Nephron progenitor cell (in vitro differentiated cells): ENCODE results near the gene TMEM59L.

Experiments
- DNase-seq: peaks from one replicate; pipeline ENCODE4 v3.0.0; 2021
- H3K27ac Mint-ChIP-seq: 2 replicates; pipeline ENCODE4 v1.8.0; 2021; ENCODE audit warnings: mild to moderate bottlenecking, moderate library complexity, mixed read lengths
- H3K27me3 Mint-ChIP-seq: 2 replicates; pipeline ENCODE4 v1.8.0; 2021; ENCODE audit warnings: mild to moderate bottlenecking, low read depth, mixed read lengths; ENCODE audit not compliant: poor library complexity
- H3K36me3 Mint-ChIP-seq: 2 replicates; pipeline ENCODE4 v1.8.0; 2021; ENCODE audit warnings: low read depth, mixed read lengths
- H3K4me1 Mint-ChIP-seq: 2 replicates; pipeline ENCODE4 v1.8.0; 2021; ENCODE audit warnings: mixed read lengths
- H3K4me3 Mint-ChIP-seq: 2 replicates; pipeline ENCODE4 v1.8.0; 2021; ENCODE audit warnings: mild to moderate bottlenecking, moderate library complexity, mixed read lengths
- H3K9me3 Mint-ChIP-seq: 2 replicates; pipeline ENCODE4 v1.8.0; 2021; ENCODE audit warnings: mild to moderate bottlenecking, moderate library complexity, mixed read lengths
- TF ChIP-seq, protein P1 (sequence below): fragments of 200-600 bp; sonication (generic); IDR thresholded peaks from 2 replicates; pipeline ENCODE4 v1.5.0; 2021; ENCODE audit warnings: antibody characterized with exemption

The TMEM59L gene

DNA sequence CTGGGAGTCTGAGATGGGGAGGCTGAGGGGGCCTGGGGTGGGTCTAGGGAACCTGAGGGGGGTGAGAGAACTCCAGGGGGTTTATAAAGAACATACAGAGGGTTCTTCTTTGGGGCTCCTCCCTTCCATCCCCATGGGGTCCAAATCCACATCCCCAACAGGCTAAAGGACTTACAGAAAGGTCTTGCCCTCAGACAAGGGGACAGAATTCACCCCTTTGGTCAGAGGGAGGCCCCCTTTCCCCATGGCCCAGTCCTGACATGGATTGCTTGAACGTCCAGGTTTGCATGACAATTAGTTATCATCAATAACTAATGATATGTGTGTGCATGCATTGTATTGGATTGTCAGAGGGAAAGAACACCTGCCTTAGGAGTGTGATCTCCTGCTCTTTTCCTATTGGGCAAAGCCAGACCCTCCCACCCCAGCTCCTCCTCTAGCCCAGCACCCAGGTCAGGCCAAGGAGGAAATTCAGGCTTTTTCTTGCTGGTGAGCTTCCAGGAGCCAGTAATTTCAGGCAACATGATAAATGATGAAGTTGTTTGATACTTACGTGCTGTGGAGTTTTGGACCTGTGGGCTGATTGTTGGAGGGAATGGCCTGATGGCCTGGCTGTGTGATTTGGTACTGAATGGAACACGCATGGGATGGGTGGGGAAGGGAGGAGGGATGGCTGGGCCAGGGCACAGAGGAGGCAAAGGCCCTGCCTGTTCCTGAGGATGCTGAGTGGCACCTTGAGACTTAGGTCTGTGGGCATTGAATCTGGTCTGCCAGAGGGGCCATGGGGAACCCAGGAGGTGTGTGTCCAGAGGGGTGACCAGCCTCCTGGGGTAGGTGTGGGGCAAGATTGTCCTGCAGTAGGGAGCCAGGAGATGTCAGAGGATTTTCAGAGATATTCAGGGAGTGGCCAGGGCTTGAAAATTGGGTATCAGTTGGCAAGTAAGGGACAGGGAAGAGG lies 25.3 kb downstream of the TMEM59L start:
- DNase-seq: no peak
- H3K36me3 Mint-ChIP-seq: no peaks in the 10 kb centered on the region
- peaks cover 28% of the 10 kb centered on the region for H3K4me1 Mint-ChIP-seq
- no peak overlapping the region for H3K27ac Mint-ChIP-seq
- H3K4me3 Mint-ChIP-seq: peak overlapping the region; percentile 86
- no peaks in the 10 kb centered on the region for H3K9me3 Mint-ChIP-seq
- TF ChIP-seq, protein P1, sequence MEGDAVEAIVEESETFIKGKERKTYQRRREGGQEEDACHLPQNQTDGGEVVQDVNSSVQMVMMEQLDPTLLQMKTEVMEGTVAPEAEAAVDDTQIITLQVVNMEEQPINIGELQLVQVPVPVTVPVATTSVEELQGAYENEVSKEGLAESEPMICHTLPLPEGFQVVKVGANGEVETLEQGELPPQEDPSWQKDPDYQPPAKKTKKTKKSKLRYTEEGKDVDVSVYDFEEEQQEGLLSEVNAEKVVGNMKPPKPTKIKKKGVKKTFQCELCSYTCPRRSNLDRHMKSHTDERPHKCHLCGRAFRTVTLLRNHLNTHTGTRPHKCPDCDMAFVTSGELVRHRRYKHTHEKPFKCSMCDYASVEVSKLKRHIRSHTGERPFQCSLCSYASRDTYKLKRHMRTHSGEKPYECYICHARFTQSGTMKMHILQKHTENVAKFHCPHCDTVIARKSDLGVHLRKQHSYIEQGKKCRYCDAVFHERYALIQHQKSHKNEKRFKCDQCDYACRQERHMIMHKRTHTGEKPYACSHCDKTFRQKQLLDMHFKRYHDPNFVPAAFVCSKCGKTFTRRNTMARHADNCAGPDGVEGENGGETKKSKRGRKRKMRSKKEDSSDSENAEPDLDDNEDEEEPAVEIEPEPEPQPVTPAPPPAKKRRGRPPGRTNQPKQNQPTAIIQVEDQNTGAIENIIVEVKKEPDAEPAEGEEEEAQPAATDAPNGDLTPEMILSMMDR: no peak
- H3K27me3 Mint-ChIP-seq: peaks cover 6% of the 10 kb centered on the region

DNA sequence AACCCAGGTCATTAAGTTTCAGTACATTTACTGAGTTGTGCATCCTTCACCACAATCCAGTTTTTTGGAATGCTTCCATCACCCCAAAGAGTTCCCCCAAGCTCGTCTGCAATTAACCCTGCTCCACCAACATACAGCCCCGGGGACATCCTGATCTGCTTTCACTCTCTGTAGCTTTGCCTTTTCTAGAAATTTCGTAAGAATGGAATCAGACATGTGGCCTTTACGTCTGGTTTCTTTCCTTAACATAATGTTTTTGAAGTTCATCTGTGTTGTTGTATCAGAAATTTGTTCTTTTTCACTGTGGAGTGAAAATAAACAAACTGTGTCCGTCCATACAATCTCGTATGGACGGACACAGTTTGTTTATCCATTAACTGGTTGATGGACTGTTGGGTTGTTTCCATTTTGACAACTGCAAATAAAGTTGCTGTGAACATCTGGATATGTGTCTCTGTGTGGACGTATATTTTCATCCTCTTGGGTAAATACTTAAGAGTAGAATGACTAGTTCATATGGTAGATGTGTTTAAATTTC lies 27.1 kb downstream of the TMEM59L start:
- no peak overlapping the region for H3K4me3 Mint-ChIP-seq
- no peak overlapping the region for H3K27ac Mint-ChIP-seq

DNA sequence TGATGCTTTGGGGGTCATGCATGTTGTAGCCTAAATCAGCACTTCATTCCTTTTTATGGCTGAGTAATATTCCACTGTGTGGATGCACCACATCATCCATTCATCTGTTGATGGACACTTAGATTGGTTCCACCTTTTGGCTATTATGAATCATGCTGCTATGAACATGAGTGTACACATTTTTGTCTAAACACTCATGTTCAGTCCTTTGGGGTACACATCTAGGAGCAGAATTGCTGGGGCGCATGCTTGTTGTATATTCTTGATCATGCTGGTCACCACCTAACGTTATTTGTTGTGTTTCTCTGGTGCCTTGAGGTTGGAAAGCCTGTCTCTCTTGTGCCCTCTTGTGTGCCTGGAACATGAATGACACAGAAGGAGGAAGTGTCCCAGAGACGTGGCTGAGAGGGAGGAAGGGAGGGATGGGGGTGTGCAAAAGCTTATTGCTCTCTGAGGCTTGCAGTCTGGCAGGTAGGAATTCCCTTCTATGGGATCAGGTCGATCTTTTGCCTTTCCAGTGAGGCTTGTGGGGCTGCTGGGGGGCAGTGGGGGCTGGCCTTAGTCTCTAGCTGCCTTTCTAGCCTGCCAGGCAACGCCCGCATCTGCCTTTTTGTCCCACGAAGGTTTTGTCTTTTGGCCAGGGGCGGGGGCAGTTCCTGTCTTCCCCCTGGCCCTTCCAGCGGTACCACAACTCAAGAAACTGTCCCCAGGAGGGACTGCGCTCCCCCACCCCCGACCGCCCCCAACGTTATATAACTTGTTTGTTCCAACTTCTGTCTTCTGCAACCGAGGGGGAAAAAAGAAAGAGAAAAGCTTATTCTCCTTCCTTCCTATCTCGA lies 31.7 kb downstream of the TMEM59L start:
- DNase-seq: no peak
- no peaks in the 10 kb centered on the region for H3K9me3 Mint-ChIP-seq
- H3K27ac Mint-ChIP-seq: no peak overlapping the region
- H3K4me1 Mint-ChIP-seq: peaks cover 49% of the 10 kb centered on the region
- H3K4me3 Mint-ChIP-seq: no peak overlapping the region
- TF ChIP-seq, protein P1: no peak
- H3K36me3 Mint-ChIP-seq: peaks cover 4% of the 10 kb centered on the region
- H3K27me3 Mint-ChIP-seq: peaks cover 2% of the 10 kb centered on the region

More for the DNA sequence above, 27.1 kb downstream of the TMEM59L start:
- peaks cover 4% of the 10 kb centered on the region for H3K36me3 Mint-ChIP-seq
- H3K9me3 Mint-ChIP-seq: no peaks in the 10 kb centered on the region
- peaks cover 28% of the 10 kb centered on the region for H3K4me1 Mint-ChIP-seq
- peaks cover 5% of the 10 kb centered on the region for H3K27me3 Mint-ChIP-seq
- no peak for DNase-seq
- TF ChIP-seq, protein P1: no peak

DNA sequence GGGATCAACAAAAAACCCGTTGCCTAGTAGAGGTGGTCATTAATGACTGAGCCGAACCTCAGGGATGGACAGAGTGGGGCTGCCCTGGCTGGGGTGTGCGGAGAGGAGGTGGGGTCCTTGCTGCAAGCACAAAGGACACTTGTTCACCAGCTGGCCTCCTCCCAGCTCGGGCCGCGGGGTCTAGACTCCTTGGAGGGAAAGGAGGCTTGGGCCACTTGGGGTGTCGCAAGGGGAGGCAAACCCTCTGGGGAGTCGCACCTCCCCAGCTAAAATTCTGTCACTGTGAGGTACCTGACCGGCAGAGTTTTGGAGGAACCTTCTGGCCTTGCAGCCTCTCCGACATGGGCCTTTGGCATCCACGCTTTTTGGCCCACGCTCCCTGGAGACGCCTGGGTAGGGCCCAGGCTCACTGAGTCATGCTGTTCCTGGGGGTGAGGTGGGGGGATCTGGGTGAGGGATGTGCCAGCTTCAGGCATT lies 32.4 kb downstream of the TMEM59L start:
- Mint-ChIP-seq H3K4me3 (no peak overlapping the region), H3K36me3 (peaks cover 4% of the 10 kb centered on the region), H3K9me3 (no peaks in the 10 kb centered on the region), H3K27ac (no peak overlapping the region), H3K4me1 (peaks cover 55% of the 10 kb centered on the region), H3K27me3 (peaks cover 2% of the 10 kb centered on the region)
- TF ChIP-seq, protein P1: no peak
- no peak for DNase-seq

DNA sequence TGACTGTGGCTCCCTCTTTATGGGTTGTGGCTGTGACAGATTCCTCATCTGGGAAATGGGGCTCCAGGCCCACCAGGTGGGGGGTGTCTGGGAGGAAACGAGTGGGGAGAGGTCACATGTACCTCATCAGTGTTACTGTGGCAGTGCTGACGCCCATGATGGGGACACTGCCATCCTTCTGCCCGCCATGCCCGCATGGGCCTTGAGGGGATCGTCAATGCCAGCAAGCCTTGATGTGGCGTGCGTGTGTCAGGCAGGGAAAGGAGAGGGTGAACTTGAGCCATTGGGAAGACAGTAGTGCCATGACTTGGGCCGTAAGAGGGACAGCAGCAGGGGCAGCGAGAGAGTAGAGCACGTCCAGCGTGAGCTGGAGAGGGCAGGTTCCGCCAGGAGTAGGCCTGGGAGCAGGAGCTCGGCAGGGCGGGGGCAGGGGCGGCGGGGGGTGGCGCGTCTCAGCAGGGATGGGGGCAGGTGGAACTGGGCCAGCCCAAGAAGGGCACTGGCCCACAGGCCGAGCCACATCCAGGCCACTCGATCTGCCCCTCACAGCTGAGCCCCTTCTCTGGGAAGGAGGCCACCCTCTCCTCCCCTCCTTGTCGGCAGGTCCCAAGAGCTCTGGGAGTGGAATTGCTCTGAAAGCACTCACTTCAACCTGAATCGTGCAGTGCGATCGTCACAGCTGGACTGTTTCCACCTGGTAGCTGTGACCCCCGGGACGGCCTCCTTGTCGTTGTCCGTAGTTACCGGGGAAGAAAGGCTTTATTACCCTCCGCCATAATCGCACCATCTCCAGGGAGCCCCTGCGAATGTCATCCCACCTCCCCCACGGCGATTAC lies 34.1 kb downstream of the TMEM59L start:
- TF ChIP-seq, protein P1: no peak
- peaks cover 2% of the 10 kb centered on the region for H3K27me3 Mint-ChIP-seq
- peaks cover 4% of the 10 kb centered on the region for H3K36me3 Mint-ChIP-seq
- peaks cover 72% of the 10 kb centered on the region for H3K4me1 Mint-ChIP-seq
- H3K4me3 Mint-ChIP-seq: peak overlapping the region; percentile 67
- DNase-seq: no peak
- H3K27ac Mint-ChIP-seq: peak overlapping the region; percentile 6
- H3K9me3 Mint-ChIP-seq: no peaks in the 10 kb centered on the region
